GM19193 (cell line): Measurements from ENCODE around the gene TYW1.

ENCODE experiments used
- POLR2A ChIP-seq: IDR thresholded peaks from 4 replicates; pipeline ENCODE4 v1.6.1; 2011; ENCODE audit not compliant: insufficient read depth, insufficient read length; ENCODE audit errors: extremely low read depth

The TYW1 gene

DNA sequence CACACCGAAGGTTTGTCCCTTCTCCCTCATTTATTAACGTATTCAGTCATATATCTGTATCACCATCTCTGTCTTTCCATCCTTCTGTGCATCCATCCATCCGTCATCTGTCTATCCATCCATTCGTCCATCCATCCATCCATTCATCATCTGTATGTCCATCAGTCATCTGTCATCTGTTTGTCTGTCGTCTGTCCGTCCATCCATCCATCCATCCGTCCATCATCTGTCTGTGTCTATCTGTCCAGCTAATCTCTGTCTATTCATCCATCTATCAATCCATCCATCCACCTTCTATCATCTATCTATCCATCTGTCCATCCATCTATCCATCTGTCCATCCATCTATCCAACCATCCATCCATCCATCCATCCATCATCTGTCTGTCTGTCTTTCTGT lies 213.9 kb downstream of the TYW1 start:
- no peak for TF ChIP-seq POLR2A

DNA sequence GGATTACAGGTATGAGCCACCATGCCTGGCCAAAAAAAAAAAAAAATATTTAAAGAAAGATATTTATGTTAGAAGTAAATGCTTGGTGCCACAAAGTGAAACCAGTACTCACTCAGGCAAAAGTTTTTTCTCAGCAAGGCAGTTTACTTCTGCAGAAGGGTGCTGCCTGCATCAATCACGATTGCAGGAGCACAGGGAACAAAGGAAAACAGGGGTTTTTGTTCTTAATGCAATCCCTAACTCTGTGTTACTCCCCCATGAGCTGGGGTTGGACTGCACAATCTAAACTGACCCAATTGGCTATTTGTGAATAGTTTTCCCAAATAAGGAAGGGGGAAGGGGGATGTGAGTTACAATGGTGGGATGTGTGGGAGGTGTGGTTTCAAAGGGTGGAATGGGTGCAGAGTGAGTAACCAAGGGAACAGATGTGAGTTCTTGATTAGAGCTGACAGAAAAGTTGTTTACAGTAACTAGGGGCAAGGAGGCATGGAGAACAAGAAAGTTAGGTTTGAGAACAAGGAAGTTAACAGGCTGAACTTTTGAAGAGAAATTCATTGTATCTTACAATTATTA lies 255.4 kb downstream of the TYW1 start:
- no peak for TF ChIP-seq POLR2A

DNA sequence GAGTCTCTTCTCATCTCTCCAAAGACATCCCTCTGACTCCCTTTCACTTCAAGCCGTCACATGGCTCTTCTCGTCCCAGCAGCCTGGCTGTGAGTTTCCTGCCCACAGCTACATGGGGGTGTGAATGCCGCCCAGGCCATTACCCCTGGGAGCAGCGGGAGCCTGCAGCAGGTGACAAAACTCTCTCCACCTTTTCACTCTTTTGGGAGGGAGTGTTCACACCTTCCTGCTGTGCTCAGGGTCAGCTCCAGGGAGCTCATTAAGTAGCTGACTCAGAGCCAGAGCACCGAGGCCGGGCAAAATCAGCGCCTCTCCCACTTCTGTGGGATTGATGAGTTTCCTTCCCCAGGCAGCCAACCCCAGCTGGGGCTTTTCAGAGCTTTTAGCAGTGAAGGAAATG lies 271.3 kb downstream of the TYW1 start:
- TF ChIP-seq POLR2A: no peak
